K562 (cell line): ENCODE results near the gene MRPS15. TPM values are rescaled to one million over a fixed set of nuclear protein-coding genes. Genes with fewer than 3 reads are reported as not detected.

Experiments
- ARID4B ChIP-seq: sonication (generic); formaldehyde crosslinking; IDR thresholded peaks from 2 replicates; pipeline ENCODE4 v1.8.0; 2022; ENCODE audit warnings: mild to moderate bottlenecking, missing genetic modification reagents
- C11orf30 ChIP-seq: fragments of 450-650 bp; IDR thresholded peaks from 2 replicates; pipeline ENCODE4 v1.6.1; 2016; ENCODE audit warnings: low read depth, mild to moderate bottlenecking
- EZH2 ChIP-seq: IDR thresholded peaks from 2 replicates; pipeline ENCODE4 v1.6.1; 2012; ENCODE audit warnings: low read depth, mild to moderate bottlenecking, inconsistent platforms, low read length, borderline replicate concordance
- KDM1A ChIP-seq, 2 experiments: fragments of 450-650 bp; IDR thresholded peaks; 2 replicates each; pipeline ENCODE4 v1.6.1; 2016; ENCODE audit warnings: mild to moderate bottlenecking in 2 of 2
- KHSRP ChIP-seq: fragments of 450-650 bp; IDR thresholded peaks from 2 replicates; pipeline ENCODE4 v1.6.1; 2017
- NFE2L1 ChIP-seq: fragments of 450-650 bp; IDR thresholded peaks from 2 replicates; pipeline ENCODE4 v1.6.1; 2016; ENCODE audit warnings: missing genetic modification characterization, low read depth, mild to moderate bottlenecking, missing compliant biosample characterization, moderate library complexity, borderline replicate concordance
- NR2C1 ChIP-seq, 2 experiments: fragments of 450-650 bp; IDR thresholded peaks; 2 replicates each; pipeline ENCODE4 v1.6.1; 2017; ENCODE audit warnings: mild to moderate bottlenecking in 2 of 2, antibody characterized with exemption in 1 of 2, inconsistent platforms in 1 of 2, missing compliant biosample characterization in 1 of 2, missing genetic modification characterization in 1 of 2
- NR4A1 ChIP-seq, 2 experiments: fragments of 250-450 bp in 1 of 2; fragments of 450-650 bp in 1 of 2; sonication (Bioruptor Pico) in 1 of 2; IDR thresholded peaks; 2 replicates each; pipeline versions ENCODE4 v1.4.0 to v1.6.1; 2016 to 2020; ENCODE audit warnings: mild to moderate bottlenecking in 2 of 2, missing compliant biosample characterization in 1 of 2, missing genetic modification characterization in 1 of 2, moderate library complexity in 1 of 2
- SMAD2 ChIP-seq: fragments of 150-350 bp; IDR thresholded peaks from 2 replicates; pipeline ENCODE4 v1.6.1; 2014; ENCODE audit warnings: low read depth, mild to moderate bottlenecking, low read length
- STAT5B ChIP-seq: fragments of 250-450 bp; sonication (Bioruptor Pico); IDR thresholded peaks from 2 replicates; pipeline ENCODE4 v1.8.0; 2021; ENCODE audit warnings: mild to moderate bottlenecking, inconsistent platforms
- THAP7 ChIP-seq: fragments of 250-450 bp; sonication (Bioruptor Pico); IDR thresholded peaks from 2 replicates; pipeline ENCODE4 v1.5.0; 2021
- WHSC1 ChIP-seq: IDR thresholded peaks from one replicate; pipeline ENCODE4 v1.6.1; 2012; ENCODE audit warnings: low read length, control low read depth, inconsistent platforms
- YY1 ChIP-seq, 3 experiments: IDR thresholded peaks; 2 replicates each; pipeline ENCODE4 v1.6.1; 2011; ENCODE audit warnings: low read length in 2 of 3, mild to moderate bottlenecking in 2 of 3, moderate library complexity in 2 of 3, borderline replicate concordance in 1 of 3, control low read depth in 1 of 3, low read depth in 1 of 3; ENCODE audit not compliant: insufficient read depth in 3 of 3, insufficient replicate concordance in 2 of 3, control insufficient read depth in 1 of 3, insufficient read length in 1 of 3; ENCODE audit errors: extremely low read depth in 1 of 3
- ZFP36 ChIP-seq: fragments of 150-350 bp; IDR thresholded peaks from 2 replicates; pipeline ENCODE4 v1.6.1; 2018; ENCODE audit warnings: low read length, low read depth; ENCODE audit not compliant: partially characterized antibody
- ZMIZ1 ChIP-seq, 2 experiments: fragments of 150-350 bp in 1 of 2; IDR thresholded peaks; 2 replicates each; pipeline ENCODE4 v1.6.1; 2012 to 2016; ENCODE audit warnings: low read depth in 2 of 2, low read length in 2 of 2, mild to moderate bottlenecking in 1 of 2, moderate library complexity in 1 of 2
- ZNF140 ChIP-seq: fragments of 250-450 bp; sonication (Bioruptor Pico); IDR thresholded peaks from 2 replicates; pipeline ENCODE4 v1.8.0; 2021; ENCODE audit warnings: moderate library complexity, mild to moderate bottlenecking, inconsistent platforms
- ZNF3 ChIP-seq: fragments of 250-450 bp; sonication (Bioruptor Pico); IDR thresholded peaks from 2 replicates; pipeline ENCODE4 v1.5.0; 2021; ENCODE audit warnings: mild to moderate bottlenecking, moderate library complexity
- polyA plus RNA-seq, 8 experiments: library from polyadenylated mRNA; depleted of rRNA in 4 of 8; stranded (reverse) in 5 of 8; unstranded in 3 of 8; fragments of >200 nt; fragmentation: Nextera tagmentation in 2 of 8; fragmentation: Illumina TruSeq in 1 of 8; extraction: Ambion mirVana in 2 of 8; extraction: Trizol in 1 of 8; gene quantifications; 2 replicates each; pipeline versions ENCODE4 v1.2.1 to v1.2.3, GENCODE V29; 2011 to 2014; ENCODE audit warnings: inconsistent platforms in 1 of 8, missing spikeins in 1 of 8
- total RNA-seq, 7 experiments: library from RNA; depleted of rRNA in 6 of 7; stranded (reverse); fragments of >200 nt in 6 of 7; fragmentation: Illumina TruSeq in 2 of 7; extraction: Trizol in 2 of 7; gene quantifications; 2 replicates each; pipeline versions ENCODE4 v1.2.1 to v1.2.3, GENCODE V29; 2011 to 2021; ENCODE audit warnings: low replicate concordance in 1 of 7
- TF ChIP-seq, protein P1 (sequence below): fragments of 250-450 bp; sonication (Bioruptor Pico); IDR thresholded peaks from 2 replicates; pipeline ENCODE4 v1.5.0; 2021

MRPS15 gene
- total and polyA plus RNA-seq, 9 of the 15 experiments (the other 6 are each of a cell fraction or from before 2014, with no cell fraction given) = 62.9 to 286 (median 149) TPM

DNA sequence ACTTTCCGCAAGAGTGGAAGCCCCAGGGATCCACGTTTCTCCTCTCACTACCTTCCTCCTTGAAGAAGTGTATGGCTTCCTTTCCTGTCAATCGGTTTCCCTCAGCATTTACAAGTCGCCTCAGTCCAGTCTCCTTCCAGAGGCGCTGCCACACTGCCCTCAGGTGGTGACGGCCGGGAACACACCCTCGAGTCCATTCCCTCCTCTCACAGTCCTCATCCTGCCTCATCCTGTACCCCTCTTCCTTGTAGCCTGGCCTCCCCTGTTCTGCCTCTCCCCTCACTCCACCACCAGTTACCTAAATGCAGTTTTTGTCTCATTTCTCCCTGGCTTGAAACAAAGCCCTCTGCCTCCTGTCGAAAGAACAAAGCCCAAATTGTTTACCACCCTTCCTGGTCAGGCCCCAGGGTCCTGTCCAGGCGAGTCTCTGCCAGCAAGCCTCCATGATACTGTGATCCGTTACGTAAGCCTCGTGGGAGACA is 43.3 kb downstream of the MRPS15 start (continued):
- no peak for TF ChIP-seq ARID4B (CRISPR knock-in tag)
- peak in 2 of 3 experiments; percentile 33 to 52 for TF ChIP-seq YY1 (IDR thresholded peaks at IDR 0.05; ENCODE audit: borderline replicate concordance in 1 of 3, control insufficient read depth in 1 of 3, extremely low read depth in 1 of 3, insufficient read depth in 3 of 3, insufficient read length in 1 of 3, insufficient replicate concordance in 2 of 3, low read depth in 1 of 3, low read length in 2 of 3)
- TF ChIP-seq C11orf30 = no peak
- TF ChIP-seq SMAD2 = no peak
- TF ChIP-seq KHSRP = no peak
- no peak for TF ChIP-seq EZH2
- TF ChIP-seq, protein P1, sequence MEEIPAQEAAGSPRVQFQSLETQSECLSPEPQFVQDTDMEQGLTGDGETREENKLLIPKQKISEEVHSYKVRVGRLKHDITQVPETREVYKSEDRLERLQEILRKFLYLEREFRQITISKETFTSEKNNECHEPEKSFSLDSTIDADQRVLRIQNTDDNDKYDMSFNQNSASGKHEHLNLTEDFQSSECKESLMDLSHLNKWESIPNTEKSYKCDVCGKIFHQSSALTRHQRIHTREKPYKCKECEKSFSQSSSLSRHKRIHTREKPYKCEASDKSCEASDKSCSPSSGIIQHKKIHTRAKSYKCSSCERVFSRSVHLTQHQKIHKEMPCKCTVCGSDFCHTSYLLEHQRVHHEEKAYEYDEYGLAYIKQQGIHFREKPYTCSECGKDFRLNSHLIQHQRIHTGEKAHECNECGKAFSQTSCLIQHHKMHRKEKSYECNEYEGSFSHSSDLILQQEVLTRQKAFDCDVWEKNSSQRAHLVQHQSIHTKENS (CRISPR knock-in tag) = no peak
- TF ChIP-seq WHSC1 = no peak
- TF ChIP-seq THAP7 (CRISPR knock-in tag) = no peak
- no peak for TF ChIP-seq ZFP36
- TF ChIP-seq NFE2L1 (tag) = no peak
- no peak for TF ChIP-seq NR2C1 (IDR thresholded peaks at IDR 0.05)
- no peak for TF ChIP-seq NR2C1 (tag; IDR thresholded peaks at IDR 0.05)
- no peak for TF ChIP-seq ZNF3 (CRISPR knock-in tag)
- no peak for TF ChIP-seq KDM1A (IDR thresholded peaks at IDR 0.05)
- no peak for TF ChIP-seq STAT5B (CRISPR knock-in tag)
- TF ChIP-seq ZNF140 = no peak
- no peak for TF ChIP-seq NR4A1 (CRISPR knock-in tag; IDR thresholded peaks at IDR 0.05)
- TF ChIP-seq NR4A1 (tag; IDR thresholded peaks at IDR 0.05) = no peak
- TF ChIP-seq ZMIZ1 (IDR thresholded peaks at IDR 0.05; ENCODE audit: low read depth in 2 of 2, low read length in 2 of 2) = no peak
